ENCODE results near the gene ARFIP2.

Gene ARFIP2

GRCh38 chr11:6480299-6480914, 724 bp downstream of the ARFIP2 start:
- DNase-seq: no peak

- DNase-seq: no peak
These were observed 4.6 kb downstream of the ARFIP2 start for GRCh38 chr11:6476571-6476970.

- DNase-seq: peak in 1 of 3 experiments; percentile 11
These were observed 5.2 kb downstream of the ARFIP2 start for GRCh38 chr11:6475936-6476335.

- DNase-seq: no peak
These were observed 6.2 kb downstream of the ARFIP2 start for GRCh38 chr11:6474806-6475500.

GRCh38 chr11:6474413-6474792, 6.7 kb downstream of the ARFIP2 start:
- DNase-seq: no peak

GRCh38 chr11:6473451-6474412, 7.4 kb downstream of the ARFIP2 start, which contains the start of gene TRIM3:
Gene TRIM3 (minus strand): TSS chr11:6473941. CDS start chr11:6465695, 8,246 bp downstream.
- peak; percentile 85 to 92 (median 86) for DNase-seq

DNA sequence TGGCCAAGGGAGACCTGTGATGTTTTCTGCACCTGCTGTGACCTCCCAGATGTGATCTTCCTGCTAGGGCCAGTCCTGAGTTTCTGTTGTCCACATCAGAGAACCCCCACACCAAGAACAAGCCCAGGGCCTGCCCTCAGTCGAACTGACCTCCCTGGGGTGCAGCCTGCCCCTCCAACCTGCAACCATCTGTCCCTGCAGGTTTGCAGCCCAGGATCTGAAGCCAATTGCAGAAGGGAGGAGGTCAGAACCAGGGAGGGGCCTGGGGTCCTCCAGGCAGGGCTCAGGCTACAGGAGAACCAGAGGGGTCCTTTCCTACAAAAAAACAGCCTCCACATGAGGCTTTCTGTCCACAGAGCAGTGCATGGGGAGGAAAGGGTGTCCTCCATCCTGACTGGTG, 8.2 kb downstream of the ARFIP2 start:
- DNase-seq: peak in 1 of 3 experiments; percentile 40

DNA sequence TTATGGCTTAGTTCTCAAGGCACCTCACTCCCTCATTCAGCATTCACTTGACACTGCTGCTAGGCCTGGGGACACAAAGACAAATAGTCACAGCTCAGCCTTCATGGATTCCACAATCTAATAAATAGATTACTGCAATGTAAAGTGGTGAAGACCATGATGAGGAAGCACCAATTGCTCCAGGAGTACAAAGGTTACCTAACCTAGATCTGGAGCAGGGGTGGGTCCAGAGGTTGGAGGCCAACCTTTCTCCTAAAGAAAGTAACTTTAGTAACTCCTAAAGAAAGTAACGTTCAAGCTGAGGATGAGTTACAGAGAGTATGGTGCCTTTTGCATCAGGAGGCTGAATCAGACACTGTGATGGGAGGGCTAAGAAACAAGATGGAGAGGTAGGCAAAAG, 11.5 kb downstream of the ARFIP2 start:
- no peak for DNase-seq

GRCh38 chr11:6468712-6469495, 12.2 kb downstream of the ARFIP2 start:
- DNase-seq: peak in 1 of 3 experiments; percentile 93

DNA sequence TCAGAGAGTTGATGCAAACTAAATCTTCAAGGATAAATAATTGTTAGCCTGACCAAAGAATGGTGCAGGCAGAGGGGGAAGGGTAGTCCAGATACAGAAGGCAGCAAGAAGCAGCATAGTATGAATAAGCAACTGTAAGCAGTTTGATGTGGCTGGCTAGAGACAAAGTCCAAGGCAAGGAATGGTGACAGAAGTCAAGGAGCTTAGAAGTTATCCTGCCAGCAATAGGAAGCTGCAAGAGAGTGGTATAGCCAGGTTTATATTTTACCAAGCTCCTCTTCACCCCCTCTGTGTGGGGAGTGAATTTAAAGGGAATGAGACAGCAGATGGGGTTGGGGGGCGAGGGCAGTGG, 22.1 kb downstream of the ARFIP2 start:
- DNase-seq: no peak

GRCh38 chr11:6458352-6459098, 22.6 kb downstream of the ARFIP2 start:
- DNase-seq: no peak

DNA sequence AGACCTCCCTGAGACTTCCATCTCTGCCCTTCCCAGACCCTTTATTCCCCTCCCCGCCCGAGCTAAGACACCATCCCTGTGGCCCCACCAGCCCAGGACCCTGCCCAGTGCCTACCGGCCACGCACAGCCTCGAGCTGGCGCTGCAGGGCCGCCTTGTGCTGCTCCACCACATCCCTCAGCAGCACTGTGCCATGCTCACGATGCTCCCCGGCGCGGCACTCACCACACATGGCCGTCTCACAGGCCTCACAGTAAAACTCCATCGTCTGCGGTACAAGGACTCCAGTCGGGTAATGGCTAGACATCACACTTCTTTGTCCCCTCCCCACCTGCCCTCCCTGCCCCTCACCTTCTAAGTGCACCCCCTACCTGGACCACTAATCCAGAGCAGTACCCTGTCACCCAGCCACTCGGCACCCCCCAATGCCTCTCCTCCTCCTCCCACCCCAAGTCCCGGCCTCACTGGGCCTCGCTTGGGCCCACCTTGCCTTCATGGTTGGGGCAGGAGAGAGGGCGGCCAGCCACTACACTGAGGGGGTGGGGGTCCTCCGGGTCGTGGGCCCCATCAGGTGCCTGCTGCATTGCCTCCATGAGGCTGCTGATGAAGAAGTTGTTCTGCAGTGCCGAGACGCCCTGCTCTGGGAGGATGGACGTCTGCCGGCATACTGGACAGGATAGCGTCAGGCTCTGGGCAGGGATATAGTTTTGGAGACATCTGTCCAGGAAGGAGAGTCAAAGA, 23.4 kb downstream of the ARFIP2 start:
- no peak for DNase-seq

DNA sequence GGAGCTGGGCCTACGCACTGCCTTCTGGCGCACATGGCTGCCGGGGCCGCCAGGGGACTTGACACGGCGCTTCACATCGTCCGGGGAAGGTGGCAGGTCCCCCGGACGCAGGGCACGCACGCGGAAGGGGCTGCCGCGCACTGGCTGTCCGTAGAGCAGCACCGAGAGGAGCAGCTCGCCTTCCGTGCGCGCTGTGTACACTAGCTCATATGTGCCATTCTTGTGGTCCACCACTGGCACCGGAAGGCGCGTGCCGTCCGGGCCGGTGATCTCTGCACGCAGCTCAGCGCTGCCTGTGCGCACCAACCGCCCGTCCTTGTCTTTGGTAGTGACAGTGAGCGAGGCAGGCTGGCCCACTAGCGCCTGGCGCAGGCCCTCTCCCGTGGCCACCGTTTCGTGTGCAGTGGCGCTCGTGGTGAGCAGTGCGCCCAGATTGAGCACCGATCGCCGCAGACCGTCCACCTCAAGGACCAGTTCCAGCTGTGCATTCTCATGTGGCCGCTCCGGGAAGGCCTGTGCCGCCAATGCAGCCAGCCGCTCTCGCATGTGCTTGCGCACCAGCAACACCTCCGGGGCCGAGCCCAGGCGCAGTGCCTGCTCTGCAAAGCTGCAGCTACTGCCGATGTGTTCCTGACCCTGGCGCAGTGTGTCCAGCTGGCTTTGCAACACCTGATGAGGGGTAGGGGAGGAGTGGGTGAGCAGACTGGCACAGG, 24.6 kb downstream of the ARFIP2 start:
- no peak for DNase-seq

- DNase-seq: peak in 1 of 3 experiments; percentile 86
These were observed 26.1 kb downstream of the ARFIP2 start for GRCh38 chr11:6455070-6455469.

GRCh38 chr11:6453152-6453551, 28.0 kb downstream of the ARFIP2 start:
- DNase-seq: no peak

- DNase-seq: no peak
These were observed 28.9 kb downstream of the ARFIP2 start for GRCh38 chr11:6452219-6452618.

- no peak for DNase-seq
These were observed 32.6 kb downstream of the ARFIP2 start for GRCh38 chr11:6448574-6448973.

- DNase-seq: peak; percentile 6 to 47 (median 47)
These were observed 37.7 kb downstream of the ARFIP2 start for GRCh38 chr11:6443269-6444003.

- DNase-seq: no peak
These were observed 38.7 kb downstream of the ARFIP2 start for GRCh38 chr11:6442441-6442840.

DNA sequence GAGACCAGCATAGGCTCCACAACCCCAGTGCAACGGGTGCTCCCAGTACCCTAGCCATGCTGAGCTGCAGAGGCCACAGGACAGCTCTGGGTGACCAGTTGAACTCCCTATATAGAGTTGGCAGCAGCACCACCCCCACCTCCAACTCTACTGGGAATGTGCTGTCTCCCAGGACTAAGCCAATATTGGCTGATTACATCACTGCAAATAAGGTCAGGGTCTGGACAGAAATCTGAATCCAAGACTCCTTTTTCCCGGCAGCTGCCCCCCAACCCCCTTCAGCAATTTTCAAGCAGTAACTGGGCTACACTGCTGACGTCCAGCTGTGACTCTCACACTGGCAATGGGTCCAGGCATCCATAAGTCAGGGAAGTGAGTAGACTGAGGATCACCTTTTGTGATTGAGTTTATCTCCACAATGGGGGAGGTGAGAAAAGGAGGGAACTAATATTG, 40.2 kb downstream of the ARFIP2 start, which contains the start of gene HPX:
TSS of gene HPX (minus strand) at position 82 of the 453 bp plus-strand sequence. CDS start at position 58, 24 bp downstream.
- DNase-seq: no peak
